Cortex of kidney (tissue), 1 donor: ENCODE results near the gene MTLN.
"Not testable (repeated sequence)": the region's sequence is repeated elsewhere in the genome, so short reads cannot be mapped to it uniquely, and the experiment has no call there.

Experiments used
- DNase-seq: peaks from one replicate; lab custom pipeline; 2025; lab: John Stamatoyannopoulos, UW

MTLN gene

GRCh38 chr2:110211938-110212858 lies at the start of gene MTLN:
TSS of gene MTLN (minus strand) at chr2:110212547. CDS start at chr2:110212525, 22 bp downstream.
- DNase-seq, result peak; percentile 44

- DNase-seq, result not testable (repeated sequence)
Observed at GRCh38 chr2:110261910-110262309, 49.6 kb upstream of the MTLN start.

- DNase-seq, result not testable (repeated sequence)
Observed at GRCh38 chr2:110248081-110248795, 35.9 kb upstream of the MTLN start.

- DNase-seq, result not testable (repeated sequence)
Observed at GRCh38 chr2:110245488-110246435, 33.4 kb upstream of the MTLN start.

GRCh38 chr2:110243283-110243682 lies 30.9 kb upstream of the MTLN start:
- not testable (repeated sequence) for DNase-seq

GRCh38 chr2:110234514-110234913 lies 22.2 kb upstream of the MTLN start:
- not testable (repeated sequence) for DNase-seq

GRCh38 chr2:110229886-110230285 lies 17.5 kb upstream of the MTLN start:
- not testable (repeated sequence) for DNase-seq

GRCh38 chr2:110222626-110223025 lies 10.3 kb upstream of the MTLN start:
- DNase-seq, result not testable (repeated sequence)

GRCh38 chr2:110221938-110222337 lies 9.6 kb upstream of the MTLN start:
- DNase-seq, result no peak

- no peak for DNase-seq
Observed at GRCh38 chr2:110220190-110220564, 7.8 kb upstream of the MTLN start.

GRCh38 chr2:110219496-110220189 lies 7.3 kb upstream of the MTLN start:
- no peak for DNase-seq

GRCh38 chr2:110218889-110219288 lies 6.5 kb upstream of the MTLN start:
- DNase-seq, result not testable (repeated sequence)

GRCh38 chr2:110216803-110217202 lies 4.5 kb upstream of the MTLN start:
- DNase-seq, result no peak

- DNase-seq, result no peak
Observed at GRCh38 chr2:110216199-110216598, 3.9 kb upstream of the MTLN start.

GRCh38 chr2:110215566-110216158 lies 3.3 kb upstream of the MTLN start:
- no peak for DNase-seq

GRCh38 chr2:110215091-110215490 lies 2.7 kb upstream of the MTLN start:
- DNase-seq, result no peak

- not testable (repeated sequence) for DNase-seq
Observed at GRCh38 chr2:110213522-110213921, 1.2 kb upstream of the MTLN start.

- DNase-seq, result no peak
Observed at GRCh38 chr2:110205660-110206455, 6.5 kb downstream of the MTLN start.

GRCh38 chr2:110204408-110205385 lies 7.7 kb downstream of the MTLN start, which contains the start of gene NPHP1:
TSS of gene NPHP1 (minus strand) at chr2:110205013. CDS start at chr2:110204968, 45 bp downstream.
- peak; percentile 7 for DNase-seq
